ENCODE data around the gene PPFIBP1.
A peak's percentile ranks its signal among the peaks of the same experiment; 100 is the strongest.
"Not testable (repeated sequence)": the region's sequence is repeated elsewhere in the genome, so short reads cannot be mapped to it uniquely, and the experiment has no call there.

Gene PPFIBP1

GRCh38 chr12:27561535-27562350 is 37.7 kb downstream of the PPFIBP1 start:
- peak in 12 of 58 donors; percentile 7 to 60 (median 32) for DNase-seq

DNA sequence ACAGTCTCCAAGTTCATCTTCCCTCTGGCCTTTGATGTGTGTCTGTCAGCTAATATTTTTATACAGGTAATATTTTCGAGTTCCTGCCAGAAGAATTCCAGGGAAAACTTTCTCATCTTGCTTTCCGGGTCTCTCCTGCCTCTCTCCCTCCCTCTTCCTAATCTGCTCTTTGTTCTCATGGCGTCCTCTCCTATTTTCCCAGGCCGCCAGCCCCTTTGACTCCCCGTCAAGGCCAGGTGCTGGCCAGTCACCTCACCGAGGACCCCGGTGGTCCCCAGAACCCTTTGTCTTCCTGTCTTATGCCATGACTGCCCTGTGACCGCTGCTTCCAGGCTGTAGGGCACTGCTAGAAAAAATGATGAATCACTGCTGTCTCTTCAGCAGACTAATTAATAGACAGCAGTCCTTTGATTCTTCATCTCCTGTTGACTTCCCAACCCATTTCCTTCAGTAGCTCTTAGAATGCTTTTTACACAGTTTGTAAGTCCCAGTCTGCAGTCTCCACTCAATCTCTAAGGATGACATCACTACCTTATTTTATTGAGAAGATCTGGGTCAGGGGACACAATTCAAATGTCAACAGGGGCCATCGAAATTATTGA is 40.7 kb downstream of the PPFIBP1 start:
- DNase-seq: peak in 1 of 58 donors; percentile 11

- no peak for DNase-seq
These were observed 42.2 kb downstream of the PPFIBP1 start for GRCh38 chr12:27566159-27566558.

DNA sequence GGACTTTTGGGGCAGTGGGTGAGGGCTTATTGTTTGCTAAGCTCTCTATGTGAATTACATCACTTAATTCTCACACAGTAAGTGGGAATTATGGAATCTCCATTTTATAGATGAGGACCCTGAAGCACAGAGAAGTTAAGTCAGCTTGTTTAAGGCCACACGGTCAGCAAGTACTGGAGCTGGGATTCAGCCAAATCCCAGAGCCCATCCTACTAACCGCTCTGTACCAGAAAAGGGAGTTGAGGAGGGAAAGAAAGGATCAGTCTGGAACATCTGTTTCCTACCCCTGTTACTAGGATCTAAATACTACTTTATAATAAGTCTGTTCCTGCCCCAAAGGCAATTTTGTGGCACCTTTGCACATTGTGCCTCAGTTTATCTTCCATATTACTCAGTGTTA is 42.6 kb downstream of the PPFIBP1 start:
- no peak for DNase-seq

- DNase-seq: no peak
These were observed 47.5 kb downstream of the PPFIBP1 start for GRCh38 chr12:27571463-27571862.

GRCh38 chr12:27572486-27573255 is 48.7 kb downstream of the PPFIBP1 start:
- DNase-seq: no peak

DNA sequence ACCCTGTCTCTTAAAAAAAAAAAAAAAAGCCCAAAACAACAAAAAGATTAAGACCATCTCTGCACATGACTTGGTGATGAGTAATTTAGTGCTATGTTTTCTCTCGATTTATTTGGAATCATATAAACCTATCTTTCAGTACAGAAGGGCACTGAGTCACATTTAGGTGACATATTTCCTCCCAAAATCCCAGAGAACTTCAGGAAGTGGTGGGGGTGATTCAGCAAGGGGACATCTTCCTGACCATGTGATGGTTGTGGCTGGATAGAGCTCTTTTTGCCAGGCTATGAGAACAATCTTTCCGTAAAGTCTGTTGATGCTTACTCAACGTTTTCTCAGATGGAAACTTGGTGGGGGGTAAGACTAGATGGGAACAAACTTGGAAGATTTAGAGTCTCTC is 50.0 kb downstream of the PPFIBP1 start:
- DNase-seq: no peak

DNA sequence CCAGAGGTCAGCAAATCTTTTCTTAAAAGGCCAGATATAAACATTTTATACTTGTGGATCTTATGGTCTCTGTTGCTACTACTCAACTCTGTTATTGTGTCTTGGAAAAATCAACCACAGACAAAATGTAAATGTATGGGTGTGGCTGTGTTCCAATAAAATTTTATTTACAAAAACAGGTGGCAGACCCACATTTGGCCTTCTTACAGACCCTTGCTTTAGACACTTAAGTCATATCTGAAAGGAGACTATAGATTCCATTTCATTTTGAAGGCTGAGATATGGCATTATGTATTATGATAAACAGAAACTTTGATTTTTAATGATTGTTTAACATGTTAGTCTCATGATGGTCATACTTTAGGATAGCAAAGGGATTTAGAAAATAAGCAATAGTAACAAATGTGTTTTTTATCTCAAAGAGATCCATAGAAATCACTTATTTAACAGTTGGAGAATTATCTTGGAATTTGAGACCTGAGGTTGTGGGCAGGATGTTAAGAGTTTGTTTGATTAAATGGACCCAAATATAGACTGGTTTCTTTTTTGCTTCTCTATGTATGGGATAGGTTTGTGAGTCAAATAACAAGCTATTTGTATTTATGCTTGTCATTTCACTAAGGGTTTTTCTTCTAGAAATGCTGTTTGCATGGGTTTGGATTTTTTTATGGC is 51.2 kb downstream of the PPFIBP1 start:
- DNase-seq: no peak

- no peak for DNase-seq
These were observed 51.7 kb downstream of the PPFIBP1 start for GRCh38 chr12:27575762-27576118.

GRCh38 chr12:27576667-27577347 is 52.8 kb downstream of the PPFIBP1 start:
- no peak for DNase-seq

GRCh38 chr12:27577688-27578087 is 53.7 kb downstream of the PPFIBP1 start:
- DNase-seq: no peak

DNA sequence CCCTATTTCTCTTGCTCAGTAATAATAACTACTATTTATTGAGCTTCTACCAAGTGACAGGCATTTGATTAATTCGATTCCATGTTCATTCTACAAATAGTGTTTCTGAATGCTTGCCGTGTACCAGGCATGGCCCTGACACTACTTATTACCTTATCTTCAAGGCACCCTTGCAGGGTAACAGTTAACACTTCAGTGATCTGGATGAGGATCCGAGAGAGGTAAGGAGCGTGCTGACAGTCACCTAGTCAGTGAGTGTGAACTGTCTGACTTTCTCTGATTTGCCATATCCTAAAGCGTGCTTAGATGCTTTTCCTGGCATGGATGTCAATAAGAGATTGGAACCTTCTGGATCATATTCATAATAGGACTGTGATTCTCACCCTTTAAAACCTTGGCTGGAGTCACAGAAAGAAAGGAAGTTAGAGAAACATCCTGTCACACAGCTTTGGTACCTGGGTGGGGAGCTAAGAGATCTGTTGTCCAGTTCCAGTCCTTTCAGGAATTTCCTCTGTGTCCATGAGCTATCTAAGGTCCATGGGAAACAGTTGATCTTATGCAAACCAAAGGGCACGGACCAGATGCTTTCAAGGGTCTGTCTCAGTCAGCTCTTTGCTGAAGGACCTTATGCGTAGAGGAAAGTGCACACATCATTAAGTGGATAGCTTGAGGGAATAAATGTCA is 54.8 kb downstream of the PPFIBP1 start:
- DNase-seq: no peak

GRCh38 chr12:27580561-27581330 is 56.7 kb downstream of the PPFIBP1 start:
- DNase-seq: no peak

- DNase-seq: not testable (repeated sequence)
These were observed 57.3 kb downstream of the PPFIBP1 start for GRCh38 chr12:27581331-27581671.

- DNase-seq: peak in 10 of 58 donors; percentile 2 to 57 (median 18)
These were observed 57.8 kb downstream of the PPFIBP1 start for GRCh38 chr12:27581833-27582232.

DNA sequence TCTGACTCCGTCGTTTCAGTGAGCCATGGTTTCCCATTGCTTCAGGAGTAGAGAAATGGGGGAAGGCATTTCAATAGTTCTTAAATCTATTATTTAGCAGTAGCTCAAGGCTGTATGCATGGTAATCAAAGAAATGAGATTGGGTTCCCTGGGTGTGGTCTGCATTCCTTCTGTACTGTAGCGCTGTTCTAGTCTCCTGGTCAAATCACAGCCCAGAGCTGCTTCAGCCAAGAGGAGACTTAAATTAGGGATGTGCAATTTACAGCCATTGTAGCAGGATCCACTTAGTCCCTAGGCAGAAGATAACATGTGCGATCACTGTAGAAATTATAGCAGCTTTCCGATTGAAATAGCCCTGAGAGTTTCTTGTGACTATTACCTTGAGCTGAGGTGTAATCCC is 58.4 kb downstream of the PPFIBP1 start:
- DNase-seq: not testable (repeated sequence)

DNA sequence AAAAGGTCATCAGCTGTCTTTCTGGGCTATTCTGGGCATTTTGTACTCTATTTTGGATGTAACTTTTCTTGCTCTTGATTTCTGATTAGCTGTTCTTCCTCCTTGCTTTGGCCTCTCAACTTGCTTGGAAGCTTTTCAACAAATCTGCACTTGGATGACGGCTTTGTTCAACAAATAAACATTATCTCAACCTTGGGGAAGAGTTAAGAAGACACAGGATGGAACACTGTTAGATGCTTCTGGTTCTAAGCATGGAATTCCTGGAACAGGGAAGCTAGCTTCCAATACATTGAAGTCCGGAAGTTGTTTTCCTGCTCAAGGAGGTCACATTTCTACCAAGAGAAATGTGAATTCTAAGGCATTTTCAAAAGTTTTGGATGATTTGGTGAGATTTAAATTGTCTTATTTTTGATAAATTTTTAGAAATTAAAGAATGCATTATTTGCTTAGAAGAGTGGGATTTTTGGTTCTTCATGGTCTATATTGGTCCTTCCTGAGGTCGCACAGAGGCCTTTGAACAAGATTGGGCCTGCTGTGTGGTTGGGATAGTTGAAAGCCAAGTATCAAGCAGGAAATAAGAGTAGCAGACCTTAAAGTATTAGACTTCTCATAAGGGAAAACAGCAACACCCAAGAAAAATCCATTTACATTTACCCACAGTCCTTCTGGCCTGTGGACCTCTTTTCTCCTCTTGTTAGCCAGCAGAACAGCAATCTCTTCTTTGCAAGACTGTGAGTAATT is 59.2 kb downstream of the PPFIBP1 start:
- DNase-seq: no peak

GRCh38 chr12:27583981-27584380 is 60.0 kb downstream of the PPFIBP1 start:
- DNase-seq: no peak

DNA sequence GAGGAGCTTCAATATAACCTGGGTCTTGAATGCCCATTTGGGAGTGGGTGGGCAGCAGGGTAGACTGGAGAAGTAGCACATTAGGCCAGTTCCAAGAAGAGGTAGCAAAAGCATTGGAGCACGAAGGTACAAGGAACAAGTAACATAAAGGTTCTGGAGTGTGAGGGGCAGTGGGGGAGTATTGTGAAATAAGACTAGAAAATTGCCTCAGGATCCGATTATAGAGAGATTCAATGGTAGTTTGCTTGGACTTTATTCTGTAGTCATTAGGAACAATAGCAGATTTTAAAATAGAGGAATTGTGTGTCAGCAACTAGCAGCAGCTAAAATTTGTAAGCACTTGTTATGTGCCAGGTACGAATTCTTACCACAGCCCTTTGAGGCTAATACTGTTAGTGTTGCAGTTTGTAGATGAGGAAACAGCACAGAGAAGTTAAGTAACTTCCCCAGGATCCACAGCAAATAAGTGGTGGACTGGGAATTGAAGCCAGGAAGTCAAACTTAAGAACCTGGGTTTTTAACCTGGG is 61.8 kb downstream of the PPFIBP1 start:
- no peak for DNase-seq
